GM21390 (cell line): ENCODE measurements around the gene EFS.
A peak's percentile ranks its signal among the peaks of the same experiment; 100 is the strongest.
"Not testable (repeated sequence)": the region's sequence is repeated elsewhere in the genome, so short reads cannot be mapped to it uniquely, and the experiment has no call there.

ENCODE experiments used
- ATAC-seq: cut with Tn5 transposase; IDR thresholded peaks from one replicate; pipeline ENCODE4 v1.9.1; 2021; ENCODE audit not compliant: unreplicated experiment

EFS gene

GRCh38 chr14:23327947-23328744 is 36.8 kb downstream of the EFS start:
- ATAC-seq, result no peak

GRCh38 chr14:23326491-23327332 is 38.3 kb downstream of the EFS start:
- no peak for ATAC-seq

- not testable (repeated sequence) for ATAC-seq
These were observed 39.2 kb downstream of the EFS start for GRCh38 chr14:23325746-23326145.

- no peak for ATAC-seq
These were observed 40.0 kb downstream of the EFS start for GRCh38 chr14:23324993-23325392.

- no peak for ATAC-seq
These were observed 40.5 kb downstream of the EFS start for GRCh38 chr14:23324455-23324846.

GRCh38 chr14:23323838-23324454 is 41.0 kb downstream of the EFS start:
- no peak for ATAC-seq

- no peak for ATAC-seq
These were observed 42.1 kb downstream of the EFS start for GRCh38 chr14:23322568-23323517.

- ATAC-seq, result peak; percentile 0
These were observed 43.1 kb downstream of the EFS start for GRCh38 chr14:23321572-23322547.

GRCh38 chr14:23320584-23321571 is 44.1 kb downstream of the EFS start, which contains the start of gene PABPN1:
PABPN1 (plus strand) TSS chr14:23321457; CDS start chr14:23321470, 13 bp downstream.
- peak; percentile 87 for ATAC-seq

- ATAC-seq, result no peak
These were observed 45.0 kb downstream of the EFS start for GRCh38 chr14:23319746-23320583.

- no peak for ATAC-seq
These were observed 48.7 kb downstream of the EFS start for GRCh38 chr14:23316300-23316699.

GRCh38 chr14:23310546-23310945 is 54.4 kb downstream of the EFS start:
- ATAC-seq, result no peak

GRCh38 chr14:23308721-23309445 is 56.1 kb downstream of the EFS start:
- no peak for ATAC-seq

- ATAC-seq, result no peak
These were observed 57.0 kb downstream of the EFS start for GRCh38 chr14:23307687-23308644.

GRCh38 chr14:23307146-23307530 is 57.8 kb downstream of the EFS start:
- ATAC-seq, result no peak
